Middle frontal gyrus (tissue), 1 donor: ENCODE measurements around the gene GKN2.
"Not testable (repeated sequence)": the region's sequence is repeated elsewhere in the genome, so short reads cannot be mapped to it uniquely, and the experiment has no call there.

ENCODE experiments used
- DNase-seq: peaks from one replicate; pipeline ENCODE4 v3.0.0-alpha.2; 2015; ENCODE audit warnings: low spot score; ENCODE audit errors: extremely low spot score

GKN2 gene

GRCh38 chr2:68920481-68921170, 32.1 kb downstream of the GKN2 start:
- DNase-seq: no peak

- no peak for DNase-seq
Measured at GRCh38 chr2:68918497-68918896, 34.2 kb downstream of the GKN2 start.

- DNase-seq: no peak
Measured at GRCh38 chr2:68917034-68917718, 35.5 kb downstream of the GKN2 start.

GRCh38 chr2:68916226-68916625, 36.5 kb downstream of the GKN2 start:
- no peak for DNase-seq

GRCh38 chr2:68915393-68915792, 37.3 kb downstream of the GKN2 start:
- no peak for DNase-seq

- no peak for DNase-seq
Measured at GRCh38 chr2:68913359-68913758, 39.3 kb downstream of the GKN2 start.

GRCh38 chr2:68912732-68913131, 40.0 kb downstream of the GKN2 start:
- DNase-seq: no peak

GRCh38 chr2:68912111-68912510, 40.6 kb downstream of the GKN2 start:
- DNase-seq: no peak

GRCh38 chr2:68911709-68912108, 41.0 kb downstream of the GKN2 start:
- no peak for DNase-seq

GRCh38 chr2:68911246-68911645, 41.4 kb downstream of the GKN2 start:
- no peak for DNase-seq

GRCh38 chr2:68909793-68910674, 42.7 kb downstream of the GKN2 start:
- peak; percentile 29 for DNase-seq

- no peak for DNase-seq
Measured at GRCh38 chr2:68908392-68908970, 44.2 kb downstream of the GKN2 start.

- DNase-seq: no peak
Measured at GRCh38 chr2:68907920-68908253, 44.8 kb downstream of the GKN2 start.

GRCh38 chr2:68907232-68907919, 45.3 kb downstream of the GKN2 start:
- no peak for DNase-seq

GRCh38 chr2:68906716-68907115, 46.0 kb downstream of the GKN2 start:
- DNase-seq: no peak

- no peak for DNase-seq
Measured at GRCh38 chr2:68905116-68905515, 47.6 kb downstream of the GKN2 start.

GRCh38 chr2:68901561-68901960, 51.1 kb downstream of the GKN2 start:
- no peak for DNase-seq

- no peak for DNase-seq
Measured at GRCh38 chr2:68901199-68901514, 51.5 kb downstream of the GKN2 start.

GRCh38 chr2:68900496-68901198, 52.0 kb downstream of the GKN2 start:
- DNase-seq: no peak

GRCh38 chr2:68895981-68896380, 56.7 kb downstream of the GKN2 start:
- DNase-seq: not testable (repeated sequence)
